NCI-H2196 treated with DMSO at 0.1 percent for 48 hours (cell line): Measurements from ENCODE around the gene FOXD4L4.
"Not testable (repeated sequence)": the region's sequence is repeated elsewhere in the genome, so short reads cannot be mapped to it uniquely, and the experiment has no call there.

Source experiments
- DNase-seq: peaks from one replicate; lab custom pipeline; 2025; ENCODE audit not compliant: unreplicated experiment; lab: John Stamatoyannopoulos, UW

Gene FOXD4L4

DNA sequence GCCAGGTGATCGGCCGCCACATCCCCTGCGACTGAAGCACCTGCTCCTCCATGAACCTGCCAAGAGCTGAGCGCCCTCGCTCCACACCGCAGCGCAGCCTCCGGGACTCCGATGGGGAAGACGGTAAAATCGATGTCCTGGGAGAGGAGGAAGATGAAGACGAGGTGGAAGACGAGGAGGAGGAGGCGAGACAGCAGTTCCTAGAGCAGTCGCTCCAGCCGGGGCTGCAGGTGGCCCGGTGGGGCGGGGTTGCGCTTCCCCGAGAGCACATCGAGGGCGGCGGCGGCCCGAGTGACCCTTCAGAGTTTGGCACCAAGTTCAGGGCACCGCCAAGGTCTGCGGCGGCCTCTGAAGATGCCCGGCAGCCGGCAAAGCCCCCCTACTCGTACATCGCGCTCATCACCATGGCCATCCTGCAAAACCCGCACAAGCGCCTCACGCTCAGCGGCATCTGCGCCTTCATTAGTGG, at the start of gene FOXD4L4:
Gene FOXD4L4, plus strand, starts transcription at position 51 of the 469 bp plus-strand sequence. Its CDS starts 0 bp downstream, at position 51.
- not testable (repeated sequence) for DNase-seq

GRCh38 chr9:65703550-65703949, 33.4 kb upstream of the FOXD4L4 start:
- DNase-seq = not testable (repeated sequence)

- DNase-seq = not testable (repeated sequence)
Observed at GRCh38 chr9:65714445-65714844, 22.5 kb upstream of the FOXD4L4 start.

GRCh38 chr9:65738133-65738532, 1.2 kb downstream of the FOXD4L4 start:
- DNase-seq = not testable (repeated sequence)
